Measurements from ENCODE around the gene PDE9A. TPM values are rescaled to one million over a fixed set of nuclear protein-coding genes. Genes with fewer than 3 reads are reported as not detected.
A peak's percentile ranks its signal among the peaks of the same experiment; 100 is the strongest.

PDE9A gene
- polyA plus RNA-seq, 3 donors from 2014 or later: 0.40 to 2.3 (median 0.61) TPM

GRCh38 chr21:42641311-42642218, 11.9 kb upstream of the PDE9A start:
- no peak for DNase-seq

GRCh38 chr21:42642219-42642745, 11.1 kb upstream of the PDE9A start:
- no peak overlapping the region for H3K27ac Mint-ChIP-seq
- no peak for DNase-seq
- peaks cover 0 to 2% (median 2%) of the 10 kb centered on the region in 3 donors for H3K27me3 Mint-ChIP-seq (ENCODE audit: low read depth in 3 of 3)
- H3K36me3 Mint-ChIP-seq: no peaks in the 10 kb centered on the region
- H3K4me1 Mint-ChIP-seq: no peaks in the 10 kb centered on the region
- H3K9me3 Mint-ChIP-seq: no peaks in the 10 kb centered on the region
- H3K4me3 Mint-ChIP-seq: no peak overlapping the region

More at GRCh38 chr21:42641311-42642218, 11.9 kb upstream of the PDE9A start:
- no peaks in the 10 kb centered on the region for H3K36me3 Mint-ChIP-seq
- H3K9me3 Mint-ChIP-seq: no peaks in the 10 kb centered on the region
- no peaks in the 10 kb centered on the region for H3K4me1 Mint-ChIP-seq
- no peak overlapping the region for H3K4me3 Mint-ChIP-seq
- no peak overlapping the region for H3K27ac Mint-ChIP-seq
- H3K27me3 Mint-ChIP-seq (ENCODE audit: low read depth in 3 of 3): peaks cover 0 to 2% (median 2%) of the 10 kb centered on the region in 3 donors

GRCh38 chr21:42644223-42645208, 8.9 kb upstream of the PDE9A start:
- no peaks in the 10 kb centered on the region for H3K36me3 Mint-ChIP-seq
- no peaks in the 10 kb centered on the region for H3K4me1 Mint-ChIP-seq
- peaks cover 2 to 4% (median 2%) of the 10 kb centered on the region in 3 donors for H3K27me3 Mint-ChIP-seq (ENCODE audit: low read depth in 3 of 3)
- H3K27ac Mint-ChIP-seq: no peak overlapping the region
- no peak for DNase-seq
- no peaks in the 10 kb centered on the region for H3K9me3 Mint-ChIP-seq
- no peak overlapping the region for H3K4me3 Mint-ChIP-seq

- Mint-ChIP-seq H3K27me3 (ENCODE audit: low read depth in 3 of 3) (peaks cover 2 to 4% (median 2%) of the 10 kb centered on the region in 3 donors), H3K4me3 (no peak overlapping the region), H3K4me1 (no peaks in the 10 kb centered on the region), H3K9me3 (no peaks in the 10 kb centered on the region), H3K27ac (no peak overlapping the region), H3K36me3 (no peaks in the 10 kb centered on the region)
- no peak for DNase-seq
Measured at GRCh38 chr21:42645211-42646075, 8.0 kb upstream of the PDE9A start.

GRCh38 chr21:42646076-42646825, 7.2 kb upstream of the PDE9A start:
- H3K27me3 Mint-ChIP-seq (ENCODE audit: low read depth in 3 of 3): peaks cover 2 to 4% (median 3%) of the 10 kb centered on the region in 3 donors
- no peak overlapping the region for H3K27ac Mint-ChIP-seq
- H3K36me3 Mint-ChIP-seq: no peaks in the 10 kb centered on the region
- H3K4me1 Mint-ChIP-seq: no peaks in the 10 kb centered on the region
- DNase-seq: no peak
- H3K9me3 Mint-ChIP-seq: no peaks in the 10 kb centered on the region
- H3K4me3 Mint-ChIP-seq: no peak overlapping the region

- H3K36me3 Mint-ChIP-seq: no peaks in the 10 kb centered on the region
- H3K27me3 Mint-ChIP-seq (ENCODE audit: low read depth in 3 of 3): peaks cover 2 to 8% (median 4%) of the 10 kb centered on the region in 3 donors
- no peaks in the 10 kb centered on the region for H3K9me3 Mint-ChIP-seq
- H3K27ac Mint-ChIP-seq: no peak overlapping the region
- no peak for DNase-seq
- H3K4me1 Mint-ChIP-seq: no peaks in the 10 kb centered on the region
- H3K4me3 Mint-ChIP-seq: no peak overlapping the region
Measured at GRCh38 chr21:42646836-42647235, 6.6 kb upstream of the PDE9A start.

GRCh38 chr21:42648606-42649005, 4.8 kb upstream of the PDE9A start:
- peaks cover 0 to 6% of the 10 kb centered on the region in 2 donors for H3K4me1 Mint-ChIP-seq
- DNase-seq: no peak
- H3K27me3 Mint-ChIP-seq (ENCODE audit: low read depth in 3 of 3): peaks cover 5 to 10% (median 9%) of the 10 kb centered on the region in 3 donors
- no peak overlapping the region for H3K4me3 Mint-ChIP-seq
- H3K36me3 Mint-ChIP-seq: no peaks in the 10 kb centered on the region
- H3K27ac Mint-ChIP-seq: no peak overlapping the region
- H3K9me3 Mint-ChIP-seq: no peaks in the 10 kb centered on the region

GRCh38 chr21:42649122-42650032, 4.0 kb upstream of the PDE9A start:
- Mint-ChIP-seq H3K4me3 (no peak overlapping the region), H3K36me3 (no peaks in the 10 kb centered on the region), H3K9me3 (no peaks in the 10 kb centered on the region), H3K27me3 (ENCODE audit: low read depth in 3 of 3) (peaks cover 5 to 10% (median 9%) of the 10 kb centered on the region in 3 donors), H3K4me1 (peaks cover under 1 to 8% of the 10 kb centered on the region in 2 donors), H3K27ac (no peak overlapping the region)
- DNase-seq: no peak

- H3K27ac Mint-ChIP-seq: no peak overlapping the region
- no peak for DNase-seq
- peaks cover 9 to 12% (median 10%) of the 10 kb centered on the region in 3 donors for H3K27me3 Mint-ChIP-seq (ENCODE audit: low read depth in 3 of 3)
- no peak overlapping the region for H3K4me3 Mint-ChIP-seq
- peaks cover 0 to 2% (median 0%) of the 10 kb centered on the region in 6 donors for H3K9me3 Mint-ChIP-seq
- H3K36me3 Mint-ChIP-seq: peaks cover 0 to 2% (median 0%) of the 10 kb centered on the region in 3 donors
- H3K4me1 Mint-ChIP-seq: peaks cover 7 to 14% of the 10 kb centered on the region in 2 donors
Measured at GRCh38 chr21:42650033-42650370, 3.4 kb upstream of the PDE9A start.

- Mint-ChIP-seq H3K4me1 (peaks cover 10 to 15% of the 10 kb centered on the region in 2 donors), H3K27me3 (ENCODE audit: low read depth in 3 of 3) (peaks cover 9 to 14% (median 12%) of the 10 kb centered on the region in 3 donors), H3K27ac (no peak overlapping the region), H3K4me3 (peak overlapping the region in 1 of 5 donors; percentile 15), H3K36me3 (peaks cover 0 to 4% (median 0%) of the 10 kb centered on the region in 3 donors), H3K9me3 (peaks cover 0 to 3% (median 0%) of the 10 kb centered on the region in 6 donors)
- DNase-seq: no peak
Measured at GRCh38 chr21:42650441-42651421, 2.7 kb upstream of the PDE9A start.
